Neural cell (in vitro differentiated cells): Measurements from ENCODE around the gene PLA2G12B.

Source experiments
- EP300 ChIP-seq: fragments of 450-650 bp; conservative IDR thresholded peaks from 2 replicates; pipeline ENCODE4 v1.6.1; 2014; ENCODE audit warnings: antibody characterized with exemption, mild to moderate bottlenecking, moderate library complexity; ENCODE audit not compliant: poor library complexity, severe bottlenecking
- EZH2 ChIP-seq: fragments of 200-600, 300-800 bp; shearing (Covaris generic), sonication (generic); IDR thresholded peaks from 2 replicates; pipeline ENCODE4 v1.6.1; 2014; ENCODE audit warnings: antibody characterized with exemption, low read length, borderline replicate concordance, mild to moderate bottlenecking; ENCODE audit not compliant: insufficient read depth, poor library complexity, severe bottlenecking
- POLR2AphosphoS5 ChIP-seq: IDR thresholded peaks from 2 replicates; pipeline ENCODE4 v1.6.1; 2012
- RAD21 ChIP-seq: fragments of 450-650 bp; conservative IDR thresholded peaks from 2 replicates; pipeline ENCODE4 v1.6.1; 2014; ENCODE audit warnings: antibody characterized with exemption, mild to moderate bottlenecking, moderate library complexity
- SMC3 ChIP-seq: fragments of 450-650 bp; conservative IDR thresholded peaks from 2 replicates; pipeline ENCODE4 v1.6.1; 2014; ENCODE audit warnings: antibody characterized with exemption, mild to moderate bottlenecking, moderate library complexity; ENCODE audit not compliant: poor library complexity
- TAF1 ChIP-seq: IDR thresholded peaks from 2 replicates; pipeline ENCODE4 v1.6.1; 2012; ENCODE audit warnings: low read depth
- TF ChIP-seq, protein P1 (sequence below): fragments of 450-650 bp; IDR thresholded peaks from 2 replicates; pipeline ENCODE4 v1.5.1; 2014; ENCODE audit warnings: antibody characterized with exemption, mild to moderate bottlenecking, moderate library complexity; ENCODE audit not compliant: poor library complexity, severe bottlenecking
- TF ChIP-seq, protein P2 (sequence below): IDR thresholded peaks from 2 replicates; pipeline ENCODE4 v1.6.1; 2012; ENCODE audit warnings: borderline replicate concordance

DNA sequence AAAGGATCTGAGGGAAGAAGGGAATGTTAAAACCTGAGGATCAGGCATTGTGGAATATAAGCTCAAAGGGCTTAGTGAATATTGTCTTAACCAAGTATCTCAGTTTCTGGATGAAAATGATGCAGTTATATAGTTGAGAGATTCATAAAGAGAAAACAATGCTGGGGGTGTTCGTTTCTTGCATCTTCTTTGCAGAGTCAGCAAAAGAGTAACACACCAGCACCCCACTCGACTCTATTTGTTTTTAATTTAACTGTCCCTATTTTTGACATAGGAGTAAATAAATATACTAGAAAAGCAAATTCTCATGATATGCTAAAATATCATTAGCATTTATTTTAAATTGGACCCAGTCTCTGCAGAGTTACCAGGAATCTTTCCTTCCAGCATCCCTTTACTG is 68.7 kb downstream of the PLA2G12B start:
- TF ChIP-seq, protein P1, sequence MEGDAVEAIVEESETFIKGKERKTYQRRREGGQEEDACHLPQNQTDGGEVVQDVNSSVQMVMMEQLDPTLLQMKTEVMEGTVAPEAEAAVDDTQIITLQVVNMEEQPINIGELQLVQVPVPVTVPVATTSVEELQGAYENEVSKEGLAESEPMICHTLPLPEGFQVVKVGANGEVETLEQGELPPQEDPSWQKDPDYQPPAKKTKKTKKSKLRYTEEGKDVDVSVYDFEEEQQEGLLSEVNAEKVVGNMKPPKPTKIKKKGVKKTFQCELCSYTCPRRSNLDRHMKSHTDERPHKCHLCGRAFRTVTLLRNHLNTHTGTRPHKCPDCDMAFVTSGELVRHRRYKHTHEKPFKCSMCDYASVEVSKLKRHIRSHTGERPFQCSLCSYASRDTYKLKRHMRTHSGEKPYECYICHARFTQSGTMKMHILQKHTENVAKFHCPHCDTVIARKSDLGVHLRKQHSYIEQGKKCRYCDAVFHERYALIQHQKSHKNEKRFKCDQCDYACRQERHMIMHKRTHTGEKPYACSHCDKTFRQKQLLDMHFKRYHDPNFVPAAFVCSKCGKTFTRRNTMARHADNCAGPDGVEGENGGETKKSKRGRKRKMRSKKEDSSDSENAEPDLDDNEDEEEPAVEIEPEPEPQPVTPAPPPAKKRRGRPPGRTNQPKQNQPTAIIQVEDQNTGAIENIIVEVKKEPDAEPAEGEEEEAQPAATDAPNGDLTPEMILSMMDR: no peak
- TF ChIP-seq EP300: no peak
- no peak for TF ChIP-seq POLR2AphosphoS5
- TF ChIP-seq EZH2: no peak
- TF ChIP-seq, protein P2, sequence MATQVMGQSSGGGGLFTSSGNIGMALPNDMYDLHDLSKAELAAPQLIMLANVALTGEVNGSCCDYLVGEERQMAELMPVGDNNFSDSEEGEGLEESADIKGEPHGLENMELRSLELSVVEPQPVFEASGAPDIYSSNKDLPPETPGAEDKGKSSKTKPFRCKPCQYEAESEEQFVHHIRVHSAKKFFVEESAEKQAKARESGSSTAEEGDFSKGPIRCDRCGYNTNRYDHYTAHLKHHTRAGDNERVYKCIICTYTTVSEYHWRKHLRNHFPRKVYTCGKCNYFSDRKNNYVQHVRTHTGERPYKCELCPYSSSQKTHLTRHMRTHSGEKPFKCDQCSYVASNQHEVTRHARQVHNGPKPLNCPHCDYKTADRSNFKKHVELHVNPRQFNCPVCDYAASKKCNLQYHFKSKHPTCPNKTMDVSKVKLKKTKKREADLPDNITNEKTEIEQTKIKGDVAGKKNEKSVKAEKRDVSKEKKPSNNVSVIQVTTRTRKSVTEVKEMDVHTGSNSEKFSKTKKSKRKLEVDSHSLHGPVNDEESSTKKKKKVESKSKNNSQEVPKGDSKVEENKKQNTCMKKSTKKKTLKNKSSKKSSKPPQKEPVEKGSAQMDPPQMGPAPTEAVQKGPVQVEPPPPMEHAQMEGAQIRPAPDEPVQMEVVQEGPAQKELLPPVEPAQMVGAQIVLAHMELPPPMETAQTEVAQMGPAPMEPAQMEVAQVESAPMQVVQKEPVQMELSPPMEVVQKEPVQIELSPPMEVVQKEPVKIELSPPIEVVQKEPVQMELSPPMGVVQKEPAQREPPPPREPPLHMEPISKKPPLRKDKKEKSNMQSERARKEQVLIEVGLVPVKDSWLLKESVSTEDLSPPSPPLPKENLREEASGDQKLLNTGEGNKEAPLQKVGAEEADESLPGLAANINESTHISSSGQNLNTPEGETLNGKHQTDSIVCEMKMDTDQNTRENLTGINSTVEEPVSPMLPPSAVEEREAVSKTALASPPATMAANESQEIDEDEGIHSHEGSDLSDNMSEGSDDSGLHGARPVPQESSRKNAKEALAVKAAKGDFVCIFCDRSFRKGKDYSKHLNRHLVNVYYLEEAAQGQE: no peak
- no peak for TF ChIP-seq RAD21
- no peak for TF ChIP-seq TAF1
- TF ChIP-seq SMC3: no peak
